ENCODE data around the gene MKI67.

The MKI67 gene

DNA sequence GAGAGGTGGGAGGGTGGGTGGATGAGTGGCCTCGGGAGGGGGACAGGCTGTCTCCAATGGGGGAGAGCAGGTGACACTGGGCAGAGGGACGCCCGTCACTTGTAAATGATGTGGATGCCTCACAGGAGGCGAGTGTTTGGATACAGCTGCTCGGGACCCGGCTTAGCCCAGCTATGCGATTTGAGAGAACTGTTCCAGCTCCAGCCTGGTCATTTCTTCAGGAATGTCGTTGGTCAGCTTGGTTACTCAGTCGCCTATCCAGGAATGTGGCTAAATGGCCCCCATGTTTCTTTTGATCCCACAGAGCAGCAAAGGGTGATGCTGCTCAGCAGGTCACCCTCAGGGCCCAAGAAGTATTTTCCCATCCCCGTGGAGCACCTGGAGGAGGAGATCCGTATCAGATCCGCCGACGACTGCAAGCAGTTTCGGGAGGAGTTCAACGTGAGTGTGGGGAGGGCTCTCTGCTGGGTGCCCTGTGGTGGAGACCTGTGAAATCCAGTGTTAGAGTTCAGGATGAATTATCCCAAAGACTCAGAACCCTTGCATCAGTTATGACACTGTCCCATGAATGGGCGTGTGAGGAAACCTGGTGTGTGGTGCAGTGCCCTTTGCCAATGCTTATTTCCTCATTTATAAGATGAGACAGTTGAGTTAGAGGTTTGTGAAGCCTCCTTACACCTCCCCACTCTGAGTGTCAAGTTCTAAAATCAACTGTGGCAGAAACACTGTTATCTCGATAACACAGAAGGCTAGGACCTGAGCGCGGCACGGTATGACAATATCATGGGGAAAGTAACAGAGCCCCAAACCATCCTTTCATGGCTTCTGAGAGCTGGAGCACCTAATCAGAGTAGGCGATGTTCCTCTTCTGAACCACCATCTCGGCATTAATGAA, 76.8 kb downstream of the MKI67 start:
- DNase-seq, result no peak

GRCh38 chr10:128048819-128049210, 77.4 kb downstream of the MKI67 start:
- DNase-seq, result no peak

- no peak for DNase-seq
Measured at GRCh38 chr10:128047991-128048818, 78.0 kb downstream of the MKI67 start.

GRCh38 chr10:128047351-128047750, 78.9 kb downstream of the MKI67 start:
- peak; percentile 81 for DNase-seq

DNA sequence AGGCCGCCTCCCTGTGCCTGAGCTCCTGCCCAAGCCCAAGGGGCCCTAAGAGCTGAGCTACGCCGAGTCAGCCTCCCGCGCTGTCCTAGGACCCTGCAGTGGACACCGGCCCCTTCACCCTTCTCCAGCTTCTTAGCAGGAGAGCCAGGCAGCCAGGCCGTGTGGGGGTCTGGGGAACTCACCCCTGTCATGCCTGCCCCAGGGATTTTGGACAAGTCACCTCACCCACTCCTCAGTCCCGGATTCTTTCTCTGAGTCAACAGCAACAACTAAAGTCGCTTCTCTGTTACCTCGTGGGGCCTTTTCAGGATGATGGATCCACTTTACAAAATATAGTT, 79.3 kb downstream of the MKI67 start:
- DNase-seq, result no peak
